HFFc6 (cell line): ENCODE data around the gene FEZ2. TPM values are rescaled to one million over a fixed set of nuclear protein-coding genes. Genes with fewer than 3 reads are reported as not detected.

Experiments used
- DNase-seq: peaks from one replicate; pipeline ENCODE4 v3.0.0-alpha.2; 2018
- H3K27ac Mint-ChIP-seq: 2 replicates; pipeline ENCODE4 v1.8.0; 2020; ENCODE audit warnings: mild to moderate bottlenecking, mixed read lengths
- H3K27me3 Mint-ChIP-seq: 2 replicates; pipeline ENCODE4 v1.8.0; 2021; ENCODE audit warnings: mild to moderate bottlenecking, moderate library complexity, mixed read lengths; ENCODE audit not compliant: insufficient read depth
- H3K36me3 Mint-ChIP-seq: 2 replicates; pipeline ENCODE4 v1.8.0; 2021; ENCODE audit warnings: low read depth, mixed read lengths
- H3K4me1 Mint-ChIP-seq: 2 replicates; pipeline ENCODE4 v1.8.0; 2020; ENCODE audit warnings: low read depth, mixed read lengths
- H3K4me3 Mint-ChIP-seq: 2 replicates; pipeline ENCODE4 v1.8.0; 2020; ENCODE audit warnings: mild to moderate bottlenecking, moderate library complexity, mixed read lengths
- H3K9me3 Mint-ChIP-seq: 2 replicates; pipeline ENCODE4 v1.8.0; 2020; ENCODE audit warnings: mild to moderate bottlenecking, mixed read lengths
- long read RNA-seq: library from polyadenylated mRNA; unstranded; transcript quantifications from one replicate; pipeline ENCODE4 v2.0.0, GENCODE V29; 2019
- total RNA-seq, 6 experiments: library from RNA; stranded (reverse); fragmentation: NEBNext Ultra II Directional; extraction: Animal tissue kit (Norgen Biotek cat#: 25700); gene quantifications; 2 replicates in 1 of 6; 3 replicates in 5 of 6; pipeline ENCODE4 v1.2.3, GENCODE V29; 2021
- TF ChIP-seq, protein P1 (sequence below): fragments of 200-600 bp; sonication (generic); IDR thresholded peaks from 2 replicates; pipeline ENCODE4 v1.5.0; 2021; ENCODE audit warnings: antibody characterized with exemption, mild to moderate bottlenecking

FEZ2 gene
- total RNA-seq, result 100 to 1,000 TPM; 113 to 126 (median 120) TPM
- long read RNA-seq, full-length matches to known transcripts, result 5 of 297 reads
- long read RNA-seq, partial matches to known transcripts, result 25 of 297 reads
- long read RNA-seq, other reads (novel, unspliced or antisense), result 267 of 297 reads

GRCh38 chr2:36597532-36598377 is at the start of gene FEZ2:
Gene FEZ2, minus strand, starts transcription at chr2:36598168. Its CDS starts 26 bp downstream, at chr2:36598142.
- peak within 1 kb of the TSS; percentile 93 for H3K4me3 Mint-ChIP-seq
- H3K4me1 Mint-ChIP-seq, result peaks cover 62% of the 10 kb centered on the region
- DNase-seq, result peak; percentile 69
- peak within 1 kb of the TSS; percentile 87 for H3K27ac Mint-ChIP-seq
- TF ChIP-seq, protein P1, sequence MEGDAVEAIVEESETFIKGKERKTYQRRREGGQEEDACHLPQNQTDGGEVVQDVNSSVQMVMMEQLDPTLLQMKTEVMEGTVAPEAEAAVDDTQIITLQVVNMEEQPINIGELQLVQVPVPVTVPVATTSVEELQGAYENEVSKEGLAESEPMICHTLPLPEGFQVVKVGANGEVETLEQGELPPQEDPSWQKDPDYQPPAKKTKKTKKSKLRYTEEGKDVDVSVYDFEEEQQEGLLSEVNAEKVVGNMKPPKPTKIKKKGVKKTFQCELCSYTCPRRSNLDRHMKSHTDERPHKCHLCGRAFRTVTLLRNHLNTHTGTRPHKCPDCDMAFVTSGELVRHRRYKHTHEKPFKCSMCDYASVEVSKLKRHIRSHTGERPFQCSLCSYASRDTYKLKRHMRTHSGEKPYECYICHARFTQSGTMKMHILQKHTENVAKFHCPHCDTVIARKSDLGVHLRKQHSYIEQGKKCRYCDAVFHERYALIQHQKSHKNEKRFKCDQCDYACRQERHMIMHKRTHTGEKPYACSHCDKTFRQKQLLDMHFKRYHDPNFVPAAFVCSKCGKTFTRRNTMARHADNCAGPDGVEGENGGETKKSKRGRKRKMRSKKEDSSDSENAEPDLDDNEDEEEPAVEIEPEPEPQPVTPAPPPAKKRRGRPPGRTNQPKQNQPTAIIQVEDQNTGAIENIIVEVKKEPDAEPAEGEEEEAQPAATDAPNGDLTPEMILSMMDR, result no peak
- H3K27me3 Mint-ChIP-seq, result no peaks in the 10 kb centered on the region; the same call in 1 of the 2 replicates
- H3K9me3 Mint-ChIP-seq, result peaks cover 21% of the 10 kb centered on the region
- peaks cover 47% of the 10 kb centered on the region for H3K36me3 Mint-ChIP-seq

DNA sequence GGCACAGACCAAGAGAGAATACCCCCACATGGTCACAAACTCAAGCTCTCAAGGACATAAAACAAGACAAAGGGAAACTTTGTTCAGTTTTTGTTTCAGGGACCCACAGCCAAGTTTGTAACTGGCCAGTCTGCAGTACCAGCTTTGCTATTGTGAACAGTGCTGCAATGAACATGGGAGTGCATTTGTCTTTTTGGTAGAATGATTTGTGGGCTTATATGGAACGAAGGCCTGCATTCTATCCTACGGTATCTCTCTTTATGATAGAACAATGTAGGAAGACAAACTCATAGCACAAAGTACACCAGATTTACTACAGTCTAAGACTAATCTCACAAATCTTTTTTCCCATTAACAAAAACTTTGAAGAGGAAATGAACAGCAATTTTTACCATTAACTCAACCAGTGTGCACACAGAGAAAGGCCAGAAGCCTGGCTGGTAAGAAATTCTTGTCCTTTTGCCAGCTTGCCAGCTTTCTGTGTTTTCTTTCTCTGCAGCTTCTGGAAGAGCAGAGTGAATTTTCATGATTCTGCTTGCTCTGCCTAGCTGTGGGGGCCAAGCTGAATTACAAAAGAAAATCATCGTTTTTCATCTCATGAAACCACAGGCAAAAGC is 37.1 kb upstream of the FEZ2 start:
- Mint-ChIP-seq H3K9me3 (peaks cover 21% of the 10 kb centered on the region), H3K4me1 (peaks cover 42% of the 10 kb centered on the region), H3K27ac (peak overlapping the region; percentile 89), H3K4me3 (no peak overlapping the region), H3K36me3 (peaks cover 40% of the 10 kb centered on the region), H3K27me3 (no peaks in the 10 kb centered on the region)
- TF ChIP-seq, protein P1, result no peak
- DNase-seq, result peak; percentile 32

DNA sequence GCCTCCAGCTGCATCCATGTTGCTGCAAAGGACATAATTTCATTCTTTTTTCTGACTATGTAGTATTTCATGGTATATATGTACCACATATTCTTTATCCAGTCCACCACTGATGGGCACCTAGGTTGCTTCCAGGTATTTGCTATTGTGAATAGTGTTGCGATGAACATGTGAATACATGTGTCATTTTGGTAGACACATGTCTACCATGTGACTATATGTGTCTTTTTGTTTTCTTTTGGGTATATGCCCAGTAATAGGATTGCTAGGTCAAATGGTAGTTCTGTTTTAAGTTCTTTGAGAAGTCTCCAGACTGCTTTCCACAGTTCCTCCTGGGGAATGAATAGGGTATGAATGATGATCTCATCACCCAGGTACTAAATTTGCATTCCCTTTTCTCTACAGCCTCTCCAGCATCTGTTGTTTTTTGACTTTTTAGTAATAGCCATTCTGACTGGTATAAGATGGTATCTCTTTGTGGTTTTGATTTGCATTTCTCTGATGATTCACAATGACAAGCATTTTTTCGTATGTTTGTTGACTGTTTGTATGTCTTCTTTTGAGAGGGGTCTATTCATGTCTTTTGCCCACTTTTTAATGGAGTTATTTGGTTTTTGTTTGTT is 35.6 kb upstream of the FEZ2 start:
- DNase-seq, result peak; percentile 81
- Mint-ChIP-seq H3K4me3 (no peak overlapping the region), H3K27ac (peak overlapping the region; percentile 89), H3K27me3 (no peaks in the 10 kb centered on the region), H3K36me3 (peaks cover 40% of the 10 kb centered on the region), H3K4me1 (peaks cover 38% of the 10 kb centered on the region), H3K9me3 (peaks cover 21% of the 10 kb centered on the region)
- TF ChIP-seq, protein P1, result no peak

DNA sequence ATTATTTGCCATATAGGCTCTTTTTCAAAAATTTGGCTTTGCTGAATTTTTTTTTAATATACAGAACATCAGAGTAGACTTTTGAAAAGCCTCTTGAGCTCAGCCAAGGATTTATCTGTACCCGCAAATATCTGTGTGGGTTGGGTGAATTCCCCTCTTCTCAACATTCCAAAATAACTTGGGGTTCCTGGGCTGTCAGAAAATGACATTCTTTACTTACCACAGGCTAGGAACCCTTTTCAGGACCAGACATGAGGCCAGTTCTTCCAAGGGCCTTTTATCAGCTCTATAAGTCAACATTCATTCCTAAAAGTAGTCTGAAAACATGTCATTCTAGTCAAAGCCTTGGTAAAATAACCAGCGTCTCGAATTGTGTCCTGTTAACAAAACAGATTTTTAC is 28.8 kb upstream of the FEZ2 start:
- no peak overlapping the region for H3K27ac Mint-ChIP-seq
- H3K9me3 Mint-ChIP-seq, result peaks cover 20% of the 10 kb centered on the region
- H3K36me3 Mint-ChIP-seq, result peaks cover 29% of the 10 kb centered on the region

DNA sequence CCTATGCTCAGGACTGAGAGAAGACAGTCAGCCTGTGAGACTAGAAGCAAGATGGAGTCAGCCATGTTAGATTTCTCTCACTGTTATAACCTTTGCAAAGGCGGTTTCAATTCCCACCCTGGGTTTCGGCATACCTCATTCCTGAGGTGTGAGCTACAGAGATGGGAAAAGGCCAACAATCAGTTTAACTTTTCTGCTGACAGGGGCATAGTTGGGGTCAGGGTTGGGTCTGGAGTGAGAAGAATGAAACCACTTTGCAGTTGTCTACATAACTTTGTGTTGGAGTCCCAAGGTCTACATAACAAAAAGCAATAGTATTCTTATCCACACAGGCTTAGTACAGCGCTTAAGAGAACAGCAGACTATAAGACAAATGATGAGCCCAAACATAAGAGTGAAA is 28.1 kb upstream of the FEZ2 start:
- Mint-ChIP-seq H3K27me3 (peaks cover 3% of the 10 kb centered on the region; the same call in 1 of the 2 replicates), H3K4me1 (peaks cover 9% of the 10 kb centered on the region), H3K9me3 (peaks cover 20% of the 10 kb centered on the region), H3K27ac (no peak overlapping the region), H3K36me3 (peaks cover 22% of the 10 kb centered on the region), H3K4me3 (no peak overlapping the region)
- no peak for DNase-seq
- TF ChIP-seq, protein P1, result no peak

More for the DNA sequence above, 28.8 kb upstream of the FEZ2 start:
- TF ChIP-seq, protein P1, result no peak
- no peak overlapping the region for H3K4me3 Mint-ChIP-seq
- DNase-seq, result no peak
- H3K27me3 Mint-ChIP-seq, result peaks cover 3% of the 10 kb centered on the region; the same call in 1 of the 2 replicates
- peaks cover 9% of the 10 kb centered on the region for H3K4me1 Mint-ChIP-seq
